ENCODE data around the gene PRSS21. TPM values are rescaled to one million over a fixed set of nuclear protein-coding genes. Genes with fewer than 3 reads are reported as not detected.

Gene PRSS21
- total RNA-seq, 2 experiments from 2014 or later, result not detected

DNA sequence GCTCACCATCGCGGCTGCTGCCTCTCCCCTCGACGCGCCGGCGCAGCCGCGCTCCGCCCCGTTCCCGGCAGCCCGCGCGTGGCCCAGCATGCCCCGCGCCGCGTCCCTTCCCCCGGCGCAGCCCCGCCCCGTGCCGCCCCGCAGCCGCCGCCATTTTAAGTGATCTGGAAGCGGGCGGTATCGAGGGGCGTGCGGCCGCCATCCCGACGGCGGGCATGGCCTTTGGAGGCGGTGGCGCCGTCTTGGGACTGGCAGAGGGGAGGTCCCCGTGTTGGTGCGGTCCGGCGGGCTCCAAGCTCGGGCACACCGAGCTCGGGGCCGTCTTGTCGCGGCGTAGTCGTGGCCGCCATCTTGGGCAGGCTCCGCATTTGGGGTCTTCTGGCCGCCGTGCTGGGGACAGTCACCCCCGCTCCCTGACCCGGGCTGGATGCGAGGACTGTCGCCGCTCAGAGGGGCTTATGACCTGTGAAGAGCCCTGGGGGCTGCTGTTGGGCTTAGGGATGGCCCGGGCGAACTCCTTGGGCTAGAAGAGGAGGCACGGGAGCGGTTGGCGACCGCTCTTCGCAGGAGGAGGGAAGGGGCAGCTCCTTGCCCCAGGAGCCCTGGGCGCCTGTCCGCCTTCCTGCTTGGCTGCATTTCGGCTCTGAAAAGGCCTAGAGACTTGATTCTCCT is 39.7 kb upstream of the PRSS21 start, which contains the start of gene ELOB:
ELOB (minus strand) TSS at position 50 of the 672 bp plus-strand sequence; CDS start at position 9, 41 bp downstream.
- intact Hi-C loops (cut with DNase I, micrococcal nuclease), result loop anchor here (1.0 to 5.0 kb wide), 5 partner anchors 25 to 105 kb away; partner anchors contain the start of gene SRRM2 (in 2 of the 2)
- DNase-seq (peak; percentile 79 to 96 (median 89)), ATAC-seq (ENCODE audit: poor library complexity) (peak; percentile 89)
- Histone ChIP-seq H3K4me3 (ENCODE audit: low read length) (peak within 1 kb of the TSS; percentile 88), H3K9me3 (ENCODE audit: control insufficient read depth in 1 of 2, insufficient read depth in 1 of 2, low read length in 2 of 2) (no peaks in the 10 kb centered on the region), H3K27ac (ENCODE audit: low read depth in 1 of 2, low read length in 2 of 2) (peak within 1 kb of the TSS; percentile 97 to 98), H3K4me1 (ENCODE audit: insufficient read depth, low read length) (peaks cover 49% of the 10 kb centered on the region), H3K27me3 (ENCODE audit: control insufficient read depth in 1 of 2, insufficient read depth in 2 of 2, low read length in 2 of 2) (no peaks in the 10 kb centered on the region), H3K36me3 (ENCODE audit: insufficient read depth, low read length) (peaks cover 29% of the 10 kb centered on the region)
- peak within 1 kb of the TSS; percentile 100 for H3K27ac Mint-ChIP-seq
- H3K27me3 Mint-ChIP-seq, result no peaks in the 10 kb centered on the region
- CTCF ChIA-PET, result interaction anchor here (0.6 to 3.2 kb wide), 3 partner anchors 91 to 1164 kb away, joined by 4 to 16 read pairs (median 5); no protein-coding TSS in a partner anchor
- peaks cover 40% of the 10 kb centered on the region for H3K36me3 Mint-ChIP-seq (ENCODE audit: low read depth)
- H3K4me1 Mint-ChIP-seq (ENCODE audit: low read depth), result peaks cover 36% of the 10 kb centered on the region
- H3K9me3 Mint-ChIP-seq, result no peaks in the 10 kb centered on the region
- POLR2A ChIA-PET, result interaction anchor here (0.6 to 5.4 kb wide), 17 partner anchors 9 to 813 kb away, joined by 3 to 88 read pairs (median 3); partner anchors contain the start of genes FLYWCH2, KCTD5, NTHL1 and PGP
- peak within 1 kb of the TSS; percentile 98 for H3K4me3 Mint-ChIP-seq
- TF ChIP-seq, protein P1, sequence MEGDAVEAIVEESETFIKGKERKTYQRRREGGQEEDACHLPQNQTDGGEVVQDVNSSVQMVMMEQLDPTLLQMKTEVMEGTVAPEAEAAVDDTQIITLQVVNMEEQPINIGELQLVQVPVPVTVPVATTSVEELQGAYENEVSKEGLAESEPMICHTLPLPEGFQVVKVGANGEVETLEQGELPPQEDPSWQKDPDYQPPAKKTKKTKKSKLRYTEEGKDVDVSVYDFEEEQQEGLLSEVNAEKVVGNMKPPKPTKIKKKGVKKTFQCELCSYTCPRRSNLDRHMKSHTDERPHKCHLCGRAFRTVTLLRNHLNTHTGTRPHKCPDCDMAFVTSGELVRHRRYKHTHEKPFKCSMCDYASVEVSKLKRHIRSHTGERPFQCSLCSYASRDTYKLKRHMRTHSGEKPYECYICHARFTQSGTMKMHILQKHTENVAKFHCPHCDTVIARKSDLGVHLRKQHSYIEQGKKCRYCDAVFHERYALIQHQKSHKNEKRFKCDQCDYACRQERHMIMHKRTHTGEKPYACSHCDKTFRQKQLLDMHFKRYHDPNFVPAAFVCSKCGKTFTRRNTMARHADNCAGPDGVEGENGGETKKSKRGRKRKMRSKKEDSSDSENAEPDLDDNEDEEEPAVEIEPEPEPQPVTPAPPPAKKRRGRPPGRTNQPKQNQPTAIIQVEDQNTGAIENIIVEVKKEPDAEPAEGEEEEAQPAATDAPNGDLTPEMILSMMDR (IDR thresholded peaks at IDR 0.05), result no peak

DNA sequence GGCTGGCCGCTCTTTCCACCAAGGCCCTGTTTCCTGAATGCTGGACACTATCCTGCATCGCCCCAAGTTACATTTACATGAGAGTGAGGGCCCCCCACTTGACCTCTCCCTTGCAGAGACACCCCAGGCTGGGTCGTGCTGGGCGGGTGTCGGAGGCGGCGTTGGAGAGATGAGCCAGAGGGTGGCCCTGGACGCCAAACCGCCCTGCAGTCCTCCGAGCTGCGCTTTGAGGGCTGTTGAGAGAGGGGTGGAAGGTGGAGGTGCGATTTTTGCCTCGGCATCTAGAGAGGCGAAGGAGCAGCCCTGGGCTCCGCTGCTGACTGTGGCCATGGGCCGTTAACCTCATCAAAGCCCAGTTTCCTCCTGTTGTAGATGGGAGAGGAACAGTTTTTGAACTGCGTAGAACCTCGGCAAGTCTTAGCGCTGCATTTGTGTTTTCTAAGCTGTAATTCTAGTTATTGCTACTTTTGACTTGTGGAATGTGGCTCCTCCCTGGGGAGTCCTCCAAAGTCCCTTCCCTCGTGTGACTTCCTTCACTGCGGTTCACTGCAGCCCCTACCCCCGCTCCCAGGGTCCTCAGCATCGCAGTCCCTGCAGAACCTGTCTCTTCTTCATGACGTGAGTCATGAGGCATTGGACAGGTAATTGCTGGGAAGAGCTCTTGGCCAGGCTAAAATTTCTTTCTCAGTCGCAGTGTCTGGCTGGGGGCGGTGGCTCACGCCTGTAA is 39.0 kb upstream of the PRSS21 start:
- Mint-ChIP-seq H3K36me3 (ENCODE audit: low read depth) (peaks cover 33% of the 10 kb centered on the region), H3K27ac (peak overlapping the region; percentile 100), H3K27me3 (no peaks in the 10 kb centered on the region), H3K4me3 (peak overlapping the region; percentile 98), H3K4me1 (ENCODE audit: low read depth) (peaks cover 32% of the 10 kb centered on the region), H3K9me3 (no peaks in the 10 kb centered on the region)
- Histone ChIP-seq H3K27me3 (ENCODE audit: control insufficient read depth in 1 of 2, insufficient read depth in 2 of 2, low read length in 2 of 2) (no peaks in the 10 kb centered on the region), H3K36me3 (ENCODE audit: insufficient read depth, low read length) (peaks cover 23% of the 10 kb centered on the region), H3K27ac (ENCODE audit: low read depth in 1 of 2, low read length in 2 of 2) (peak overlapping the region; percentile 97 to 98), H3K4me3 (ENCODE audit: low read length) (peak overlapping the region; percentile 88), H3K4me1 (ENCODE audit: insufficient read depth, low read length) (peaks cover 45% of the 10 kb centered on the region), H3K9me3 (ENCODE audit: control insufficient read depth in 1 of 2, insufficient read depth in 1 of 2, low read length in 2 of 2) (no peaks in the 10 kb centered on the region)
- peak in 12 of 14 experiments; percentile 17 to 74 (median 42) for DNase-seq
- intact Hi-C loops (cut with DNase I, micrococcal nuclease), result loop anchor here (1.0 to 5.0 kb wide), 6 partner anchors 25 to 105 kb away; partner anchors contain the start of gene SRRM2 (in 2 of the 2)
- peak; percentile 42 for ATAC-seq (ENCODE audit: poor library complexity)
- POLR2A ChIA-PET, result interaction anchor here (0.6 to 5.4 kb wide), 22 partner anchors 9 to 814 kb away, joined by 3 to 88 read pairs (median 3); partner anchors contain the start of genes FLYWCH1, FLYWCH2, KCTD5 and NTHL1
- TF ChIP-seq, protein P1 (IDR thresholded peaks at IDR 0.05), result no peak
- CTCF ChIA-PET, result interaction anchor here (1.7 to 3.2 kb wide), 2 partner anchors 90 to 149 kb away, joined by 5 to 16 read pairs; no protein-coding TSS in a partner anchor

DNA sequence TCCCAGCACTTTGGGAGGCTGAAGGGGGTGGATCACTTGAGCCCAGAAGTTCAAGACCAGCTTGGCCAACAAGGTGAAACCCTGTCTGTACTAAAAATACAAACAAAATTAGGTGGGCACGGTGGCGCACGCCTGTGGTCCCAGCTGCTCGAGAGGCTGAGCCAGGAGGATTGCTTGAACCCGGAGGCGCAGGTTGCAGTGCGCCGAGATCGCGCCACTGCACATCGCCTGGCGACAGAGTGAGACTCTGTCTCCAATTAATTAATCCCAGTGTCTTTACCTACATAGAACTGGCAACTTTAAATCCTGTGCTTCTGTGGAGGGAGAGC is 38.4 kb upstream of the PRSS21 start:
- intact Hi-C loops (cut with DNase I, micrococcal nuclease), result loop anchor here (2.0 to 5.0 kb wide), 2 partner anchors 89 to 90 kb away; no protein-coding TSS in a partner anchor
- POLR2A ChIA-PET, result interaction anchor here (0.7 to 5.4 kb wide), 12 partner anchors 9 to 564 kb away, joined by 3 to 88 read pairs (median 5); partner anchors contain the start of genes FLYWCH1, FLYWCH2, KCTD5 and PGP
- Histone ChIP-seq H3K9me3 (ENCODE audit: control insufficient read depth in 1 of 2, insufficient read depth in 1 of 2, low read length in 2 of 2) (no peaks in the 10 kb centered on the region), H3K36me3 (ENCODE audit: insufficient read depth, low read length) (peaks cover 18% of the 10 kb centered on the region), H3K27ac (ENCODE audit: low read depth in 1 of 2, low read length in 2 of 2) (peak overlapping the region; percentile 97 to 98), H3K4me1 (ENCODE audit: insufficient read depth, low read length) (peaks cover 45% of the 10 kb centered on the region), H3K27me3 (ENCODE audit: control insufficient read depth in 1 of 2, insufficient read depth in 2 of 2, low read length in 2 of 2) (no peaks in the 10 kb centered on the region), H3K4me3 (ENCODE audit: low read length) (peak overlapping the region; percentile 88)
- H3K27me3 Mint-ChIP-seq, result no peaks in the 10 kb centered on the region
- DNase-seq (no peak), ATAC-seq (ENCODE audit: poor library complexity) (no peak)
- H3K27ac Mint-ChIP-seq, result peak overlapping the region; percentile 100
- TF ChIP-seq, protein P1 (IDR thresholded peaks at IDR 0.05), result no peak
- CTCF ChIA-PET, result interaction anchor here (1.7 to 3.2 kb wide), 2 partner anchors 90 to 149 kb away, joined by 5 to 16 read pairs; no protein-coding TSS in a partner anchor
- no peaks in the 10 kb centered on the region for H3K9me3 Mint-ChIP-seq
- H3K4me1 Mint-ChIP-seq (ENCODE audit: low read depth), result peaks cover 32% of the 10 kb centered on the region
- H3K4me3 Mint-ChIP-seq, result peak overlapping the region; percentile 98
- H3K36me3 Mint-ChIP-seq (ENCODE audit: low read depth), result peaks cover 27% of the 10 kb centered on the region
